Psoas muscle (tissue), 8 donors: ENCODE data around the gene DMBX1. TPM values are rescaled to one million over a fixed set of nuclear protein-coding genes. Genes with fewer than 3 reads are reported as not detected.

Experiments
- ATAC-seq, 4 donors: fragments of 200-7000 bp; cut with Tn5 transposase; one replicate each; pipeline ENCODE4 v1.9.1; 2020; ENCODE audit warnings: moderate library complexity in 3 of 4, mild to moderate bottlenecking in 2 of 4
- DNase-seq, 2 donors: peaks; one replicate each; pipeline ENCODE4 v3.0.0-alpha.2; 2020
- H3K27ac ChIP-seq: fragments of 200-600 bp; one replicate; pipeline ENCODE4 v1.8.0; 2022
- H3K27me3 ChIP-seq, 3 donors: fragments of 200-600 bp in 1 of 3; one replicate each; pipeline versions ENCODE4 v1.6.1 to v1.8.0; 2013 to 2022; ENCODE audit warnings: low read length in 2 of 3, mild to moderate bottlenecking in 2 of 3, moderate library complexity in 1 of 3; ENCODE audit not compliant: insufficient read depth in 3 of 3
- H3K36me3 ChIP-seq, 2 donors: fragments of 200-600 bp in 1 of 2; one replicate each; pipeline versions ENCODE4 v1.6.1 to v1.8.0; 2013 to 2022; ENCODE audit warnings: low read depth in 1 of 2, mild to moderate bottlenecking in 1 of 2, moderate library complexity in 1 of 2; ENCODE audit not compliant: insufficient read depth in 1 of 2
- H3K4me1 ChIP-seq: fragments of 200-600 bp; one replicate; pipeline ENCODE4 v1.8.0; 2022
- H3K4me3 ChIP-seq: fragments of 200-600 bp; one replicate; pipeline ENCODE4 v1.8.0; 2022; ENCODE audit warnings: mild to moderate bottlenecking
- H3K9me3 ChIP-seq: fragments of 200-600 bp; one replicate; pipeline ENCODE4 v1.8.0; 2022
- WGBS, 3 donors: extraction: QIAGEN DNeasy Blood & Tissue Kit; methylation state at CpG; one replicate each; pipeline versions ENCODE4 v1.1.6 to v1.1.7; 2013; 5-methylcytosine and 5-hydroxymethylcytosine counted together
- intact Hi-C, 2 donors: fragments of 100-400 bp; cut with DNase I; formaldehyde crosslinking; loops; one replicate each; pipeline versions ENCODE4 v1.11.0 to v1.14.2; 2022
- polyA plus RNA-seq, 3 donors: library from polyadenylated mRNA; stranded (reverse); fragments of 200-250 nt; gene quantifications; one replicate each; pipeline ENCODE4 v1.2.3, GENCODE V29; 2013
- total RNA-seq, 4 donors: library from RNA; stranded (reverse); fragmentation: NEBNext Ultra II Directional in 2 of 4; extraction: Animal tissue kit (Norgen Biotek cat#: 25700) in 2 of 4; gene quantifications; one replicate each; pipeline versions ENCODE4 v1.2.1 to v1.2.4, GENCODE V29; 2021 to 2023
- TF ChIP-seq, protein P1 (sequence below): fragments of 200-600 bp; IDR thresholded peaks from one replicate; pipeline ENCODE4 v1.8.0; 2022; ENCODE audit warnings: antibody characterized with exemption
- donor health status: healthy with polysubstance abuse.
- donor health status: DM: no; HTN: no; CAD: no; lungs with moderate emphysema.
- donor health status: Bipolar disorder and iron deficiency.
- donor health status: healthy.
- donor health status: DM: yes; HTN: yes; CAD: no.
- donor health status: DM: no; HTN: no; CAD: no.
- donor health status: DM: no; HTN: no; CAD: no.
- donor health status: DM: yes; HTN: yes; CAD: no.

DMBX1 gene
- total and polyA plus RNA-seq, 7 donors: not detected

DNA sequence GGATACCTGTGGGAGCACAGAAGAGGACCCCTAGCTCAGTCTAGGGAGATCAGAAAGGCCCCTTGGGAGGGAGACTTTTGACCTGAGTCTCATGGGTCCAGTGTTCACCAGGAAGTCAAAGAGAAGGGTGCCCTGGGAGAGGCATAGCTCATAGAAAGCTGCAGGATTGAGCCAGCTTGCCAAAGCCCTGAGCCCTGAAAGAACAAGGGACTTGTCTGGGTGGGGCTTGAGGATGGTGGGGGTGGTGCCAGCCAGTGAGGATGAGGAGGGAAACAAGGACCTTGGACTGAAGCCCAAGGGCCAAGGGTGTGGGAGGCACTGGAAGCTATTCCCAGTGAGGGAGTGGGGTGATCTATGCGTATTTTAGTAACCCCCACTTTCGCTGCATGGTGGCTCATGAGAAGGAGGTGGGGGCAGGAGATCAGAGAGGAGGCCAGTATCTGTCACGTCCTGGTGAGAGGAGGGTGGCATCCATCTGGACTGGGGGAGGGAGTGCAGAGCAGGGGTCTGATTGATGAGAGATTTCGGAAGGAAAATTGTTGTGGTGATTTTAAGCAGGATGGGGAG, 28.4 kb downstream of the DMBX1 start:
- Histone ChIP-seq H3K27ac (no peak overlapping the region), H3K4me1 (no peaks in the 10 kb centered on the region), H3K27me3 (peaks cover 0 to 8% (median 2%) of the 10 kb centered on the region in 3 donors), H3K4me3 (no peak overlapping the region), H3K36me3 (no peaks in the 10 kb centered on the region), H3K9me3 (no peaks in the 10 kb centered on the region)
- no peak for ATAC-seq
- TF ChIP-seq, protein P1, sequence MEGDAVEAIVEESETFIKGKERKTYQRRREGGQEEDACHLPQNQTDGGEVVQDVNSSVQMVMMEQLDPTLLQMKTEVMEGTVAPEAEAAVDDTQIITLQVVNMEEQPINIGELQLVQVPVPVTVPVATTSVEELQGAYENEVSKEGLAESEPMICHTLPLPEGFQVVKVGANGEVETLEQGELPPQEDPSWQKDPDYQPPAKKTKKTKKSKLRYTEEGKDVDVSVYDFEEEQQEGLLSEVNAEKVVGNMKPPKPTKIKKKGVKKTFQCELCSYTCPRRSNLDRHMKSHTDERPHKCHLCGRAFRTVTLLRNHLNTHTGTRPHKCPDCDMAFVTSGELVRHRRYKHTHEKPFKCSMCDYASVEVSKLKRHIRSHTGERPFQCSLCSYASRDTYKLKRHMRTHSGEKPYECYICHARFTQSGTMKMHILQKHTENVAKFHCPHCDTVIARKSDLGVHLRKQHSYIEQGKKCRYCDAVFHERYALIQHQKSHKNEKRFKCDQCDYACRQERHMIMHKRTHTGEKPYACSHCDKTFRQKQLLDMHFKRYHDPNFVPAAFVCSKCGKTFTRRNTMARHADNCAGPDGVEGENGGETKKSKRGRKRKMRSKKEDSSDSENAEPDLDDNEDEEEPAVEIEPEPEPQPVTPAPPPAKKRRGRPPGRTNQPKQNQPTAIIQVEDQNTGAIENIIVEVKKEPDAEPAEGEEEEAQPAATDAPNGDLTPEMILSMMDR: no peak
- WGBS, 3 donors: 61 to 71% (median 67%) methylated on average over 4 of the region's 4 CpGs
- intact Hi-C loops: no loop called here
- DNase-seq: peak in 1 of 2 donors; percentile 15

DNA sequence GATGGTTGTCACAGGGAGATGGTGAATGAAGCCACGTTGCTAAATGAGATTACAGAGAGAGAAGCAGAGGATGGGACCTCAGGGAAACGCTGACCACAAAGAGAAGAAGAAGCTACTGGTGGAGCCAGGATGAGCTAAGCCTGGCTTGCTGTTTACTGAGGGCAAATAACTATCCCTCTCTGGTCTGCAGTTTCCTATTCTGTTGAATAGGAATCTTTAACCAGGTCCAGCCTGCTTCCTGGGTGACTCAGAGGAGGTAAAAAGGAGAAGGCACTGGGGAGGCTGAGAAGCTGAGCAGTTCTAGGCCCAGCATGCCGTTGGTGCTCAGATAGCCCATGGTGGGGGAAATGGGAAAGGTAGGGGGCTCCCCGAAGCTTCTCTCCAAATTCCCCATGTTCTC, 29.6 kb downstream of the DMBX1 start:
- no peak for DNase-seq
- intact Hi-C loops: no loop called here
- H3K36me3 ChIP-seq: no peaks in the 10 kb centered on the region
- peaks cover 0 to 8% (median 2%) of the 10 kb centered on the region in 3 donors for H3K27me3 ChIP-seq
- ATAC-seq: no peak
- H3K9me3 ChIP-seq: no peaks in the 10 kb centered on the region
- no peak overlapping the region for H3K27ac ChIP-seq
- TF ChIP-seq, protein P1: no peak
- 73 to 83% (median 76%) methylated on average over 4 of the region's 4 CpGs for WGBS, 3 donors
- no peaks in the 10 kb centered on the region for H3K4me1 ChIP-seq
- no peak overlapping the region for H3K4me3 ChIP-seq

DNA sequence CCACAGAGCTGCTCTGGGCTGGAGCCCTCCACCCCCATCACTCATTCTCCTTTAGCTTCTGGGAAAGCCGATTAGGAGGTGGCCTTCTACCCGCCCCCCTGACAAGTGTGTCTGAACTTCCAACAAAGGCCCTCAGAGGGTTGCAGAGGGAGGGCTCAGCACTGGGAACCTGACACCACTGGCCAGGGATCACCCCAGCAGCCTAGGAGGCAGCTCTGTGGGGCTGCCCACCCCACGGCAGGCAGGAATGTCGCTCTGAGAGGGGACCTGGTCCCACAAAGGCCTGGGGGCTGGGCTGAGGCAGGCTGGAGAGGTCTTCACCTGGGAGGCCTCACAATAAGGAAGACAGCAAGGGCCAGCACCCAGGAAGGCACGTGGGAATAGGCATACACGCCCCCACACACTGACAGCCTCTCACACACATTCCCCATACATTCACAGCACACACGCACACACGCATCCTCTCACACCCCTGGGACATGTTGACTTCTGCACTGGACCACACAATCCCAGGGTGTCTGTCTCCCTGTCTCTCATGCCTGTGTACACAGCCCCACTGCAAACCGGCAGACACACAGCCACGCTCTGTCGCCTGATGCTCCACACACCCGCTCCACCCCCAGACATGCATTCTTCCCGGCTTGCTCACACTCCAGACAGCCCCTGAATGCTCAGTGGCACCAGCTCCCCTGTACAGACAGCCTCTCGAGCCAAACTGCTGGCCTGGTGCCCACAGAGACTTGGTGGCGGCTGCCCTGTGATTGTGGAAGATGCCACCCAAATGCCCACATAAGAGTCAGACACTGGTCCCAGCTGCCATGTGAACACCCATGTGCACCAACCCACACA, 30.7 kb downstream of the DMBX1 start:
- no peaks in the 10 kb centered on the region for H3K36me3 ChIP-seq
- peaks cover 0 to 8% (median 0%) of the 10 kb centered on the region in 3 donors for H3K27me3 ChIP-seq
- no peaks in the 10 kb centered on the region for H3K4me1 ChIP-seq
- TF ChIP-seq, protein P1: no peak
- intact Hi-C loops: no loop called here
- DNase-seq (peak in 1 of 2 donors; percentile 43), ATAC-seq (no peak)
- H3K27ac ChIP-seq: no peak overlapping the region
- H3K4me3 ChIP-seq: no peak overlapping the region
- H3K9me3 ChIP-seq: no peaks in the 10 kb centered on the region
- 50 to 57% (median 53%) methylated on average over 14 to 15 of the region's 15 CpGs for WGBS, 3 donors

DNA sequence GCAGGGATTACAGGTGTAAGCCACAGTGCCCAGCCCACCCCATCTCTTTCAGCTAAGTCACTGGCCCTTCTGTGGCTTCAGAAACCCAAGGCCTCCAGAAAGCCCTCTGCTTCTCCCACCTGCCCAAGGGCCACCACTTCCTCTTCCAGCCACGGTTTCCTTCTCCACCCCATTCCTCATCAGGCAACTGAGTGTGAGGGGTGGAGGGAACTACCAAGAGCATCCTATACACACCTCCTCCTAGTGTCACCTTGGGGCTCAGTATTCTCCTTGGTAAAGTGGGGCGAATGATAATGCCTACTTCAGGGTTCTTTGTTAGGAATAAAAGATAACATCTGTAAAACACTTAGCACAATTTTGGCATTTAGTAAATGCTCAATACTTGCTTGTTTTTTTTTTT, 31.8 kb downstream of the DMBX1 start:
- peaks cover 0 to 8% (median 3%) of the 10 kb centered on the region in 3 donors for H3K27me3 ChIP-seq
- WGBS, 3 donors: 78 to 91% (median 88%) methylated on average over 2 of the region's 2 CpGs
- DNase-seq: no peak

More for the DNA sequence above, 31.8 kb downstream of the DMBX1 start:
- H3K36me3 ChIP-seq: no peaks in the 10 kb centered on the region
- H3K27ac ChIP-seq: no peak overlapping the region
- no peaks in the 10 kb centered on the region for H3K4me1 ChIP-seq
- intact Hi-C loops: no loop called here
- no peaks in the 10 kb centered on the region for H3K9me3 ChIP-seq
- ATAC-seq: no peak
- TF ChIP-seq, protein P1: no peak
- no peak overlapping the region for H3K4me3 ChIP-seq
